Breast epithelium (tissue), 3 donors: ENCODE results near the gene GAREM2.

Experiments used
- CTCF ChIP-seq, 3 donors: fragments of 450-650 bp; IDR thresholded peaks; one replicate each; pipeline ENCODE4 v1.5.1; 2016 to 2017; ENCODE audit warnings: antibody characterized with exemption in 3 of 3, mild to moderate bottlenecking in 3 of 3, moderate library complexity in 3 of 3
- POLR2A ChIP-seq: fragments of 450-650 bp; IDR thresholded peaks from one replicate; pipeline ENCODE4 v1.6.1; 2016; ENCODE audit warnings: antibody characterized with exemption, mild to moderate bottlenecking, moderate library complexity

DNA sequence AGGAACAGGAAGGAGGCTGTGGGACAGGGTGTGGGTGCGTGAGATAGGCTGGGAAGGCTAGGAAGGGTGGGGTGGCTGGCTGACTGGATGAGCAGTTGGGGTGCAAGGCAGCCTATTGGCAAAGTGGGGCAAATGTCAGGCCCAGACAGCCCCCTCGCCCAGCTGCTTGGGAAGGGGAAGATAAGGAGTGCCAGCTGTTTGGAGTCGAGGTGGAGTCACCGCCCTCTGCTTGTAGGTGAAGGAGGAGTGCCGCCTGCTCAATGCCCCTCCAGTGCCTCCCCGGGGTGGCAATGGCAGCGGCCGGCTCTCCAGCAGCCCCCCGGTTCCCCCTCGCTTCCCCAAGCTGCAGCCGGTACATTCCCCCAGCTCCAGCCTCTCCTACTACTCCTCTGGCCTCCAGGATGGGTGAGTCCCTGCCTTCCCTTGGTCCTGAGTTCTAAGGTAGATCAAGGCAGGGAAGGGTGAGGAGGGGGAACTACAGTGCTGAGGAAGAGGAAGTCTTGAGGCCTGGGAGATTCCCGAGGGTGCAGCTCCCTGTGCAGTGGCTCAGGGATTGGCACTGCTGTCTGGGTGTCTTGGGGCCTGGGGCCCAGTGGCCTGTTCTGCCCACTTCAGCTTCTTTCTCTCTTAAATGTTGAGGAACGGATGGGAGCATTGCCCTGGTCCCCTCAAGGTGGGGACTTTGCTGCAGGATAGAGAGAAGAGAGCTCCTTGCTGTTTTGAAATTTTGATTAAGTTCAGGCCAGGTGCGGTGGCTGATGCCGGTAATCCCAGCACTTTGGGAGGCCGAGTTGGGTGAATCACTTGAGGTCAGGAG is 13.3 kb downstream of the GAREM2 start:
- TF ChIP-seq CTCF (IDR thresholded peaks at IDR 0.05) (no peak), POLR2A (no peak)
